Measurements from ENCODE around the gene PROCA1. TPM values are rescaled to one million over a fixed set of nuclear protein-coding genes. Genes with fewer than 3 reads are reported as not detected.

Gene PROCA1
- polyA plus RNA-seq, 1 of the 3 experiments (the other 2 are of a cell fraction), result 7.1 TPM

DNA sequence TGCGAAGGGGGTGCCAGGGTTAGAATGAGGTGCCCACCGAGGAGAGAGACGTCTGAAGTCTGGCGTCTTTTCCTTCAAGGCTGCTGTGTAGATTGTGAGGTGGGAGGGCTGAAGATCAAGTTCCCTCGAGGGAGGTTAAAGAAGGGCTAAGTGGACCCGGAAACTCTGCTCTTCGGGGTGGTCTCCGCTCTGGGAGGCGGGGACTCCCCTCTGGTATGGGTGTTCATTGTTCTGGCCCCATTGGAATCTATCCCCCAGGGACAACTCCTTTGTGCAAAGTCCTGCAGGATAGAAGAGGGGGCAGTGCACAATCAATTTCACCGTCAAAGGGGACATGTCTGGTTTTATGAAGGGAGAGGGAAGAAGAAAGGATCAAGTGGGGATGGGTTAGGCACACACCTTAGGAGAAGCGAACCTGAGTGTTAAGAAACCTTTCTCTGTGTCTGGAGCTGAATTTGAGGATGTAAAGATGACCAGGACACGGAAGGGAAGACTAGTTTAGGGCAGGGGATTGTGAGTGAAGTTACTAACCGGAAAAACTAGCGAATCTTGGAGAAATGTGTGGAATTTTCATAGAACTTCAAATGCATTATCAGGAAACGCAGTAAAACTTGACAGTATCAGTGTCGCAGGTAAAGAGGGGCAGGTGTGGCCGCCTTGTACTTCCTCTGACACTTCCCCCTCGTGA, 6.8 kb upstream of the PROCA1 start:
- peaks cover 28% of the 10 kb centered on the region for H4K20me1 ChIP-seq (ENCODE audit: insufficient read depth)
- WGBS (ENCODE audit: low lambda C conversion rate), result 79% methylated on average over 18 of the region's 18 CpGs
- no peak for TF ChIP-seq RXRA (IDR thresholded peaks at IDR 0.05; ENCODE audit: borderline replicate concordance, low read depth)
- TF ChIP-seq RCOR1 (IDR thresholded peaks at IDR 0.05; ENCODE audit: low read length), result no peak
- TF ChIP-seq SMC3 (IDR thresholded peaks at IDR 0.05; ENCODE audit: low read depth, low read length), result no peak
- TF ChIP-seq TEAD4 (IDR thresholded peaks at IDR 0.05; ENCODE audit: borderline replicate concordance, insufficient read depth), result no peak
- TF ChIP-seq MEF2A (IDR thresholded peaks at IDR 0.05; ENCODE audit: borderline replicate concordance, low read depth), result no peak
- no peak overlapping the region for H2AFZ ChIP-seq (ENCODE audit: low read depth)
- peaks cover 36% of the 10 kb centered on the region for H3K79me2 ChIP-seq (ENCODE audit: insufficient read depth)
- peaks cover 40% of the 10 kb centered on the region for H3F3A ChIP-seq (replicated peaks; ENCODE audit: insufficient read depth)
- no peak overlapping the region for H3K9ac ChIP-seq
- H3K4me1 ChIP-seq (ENCODE audit: control insufficient read depth in 1 of 2, insufficient read depth in 2 of 2, low read depth in 1 of 2, low read length in 1 of 2), result peaks cover 7 to 13% of the 10 kb centered on the region in 2 experiments; a peak in 3 of 4 replicates
- no peak overlapping the region for H3K4me3 ChIP-seq (ENCODE audit: low read depth in 2 of 2, low read length in 1 of 2)
- no peak overlapping the region for H3K4me2 ChIP-seq
- DNase-seq, result no peak
- ChIA-PET CTCF (interaction anchor here (1.7 to 11.1 kb wide), 2 partner anchors 9 to 30 kb away, joined by 4 to 612 read pairs; partner anchors contain the start of gene TRAF4), POLR2A (interaction anchor here (1.8 to 3.8 kb wide), 3 partner anchors 8 to 27 kb away, joined by 11 to 46 read pairs (median 45); partner anchors contain the start of genes NEK8, PROCA1 and TRAF4)
- no peaks in the 10 kb centered on the region for H3K9me3 ChIP-seq
- H3K9me2 ChIP-seq, result no peaks in the 10 kb centered on the region
- H3K36me3 ChIP-seq (replicated peaks in 1 of 2; ENCODE audit: control insufficient read depth in 1 of 2, insufficient read depth in 2 of 2, low read length in 1 of 2), result peaks cover 24 to 33% of the 10 kb centered on the region in 2 experiments
- H3K27me3 ChIP-seq (ENCODE audit: insufficient read depth), result no peaks in the 10 kb centered on the region
- peak overlapping the region; percentile 8 to 86; a peak in 3 of 4 replicates for H3K27ac ChIP-seq (ENCODE audit: low read depth in 2 of 2, low read length in 1 of 2)

DNA sequence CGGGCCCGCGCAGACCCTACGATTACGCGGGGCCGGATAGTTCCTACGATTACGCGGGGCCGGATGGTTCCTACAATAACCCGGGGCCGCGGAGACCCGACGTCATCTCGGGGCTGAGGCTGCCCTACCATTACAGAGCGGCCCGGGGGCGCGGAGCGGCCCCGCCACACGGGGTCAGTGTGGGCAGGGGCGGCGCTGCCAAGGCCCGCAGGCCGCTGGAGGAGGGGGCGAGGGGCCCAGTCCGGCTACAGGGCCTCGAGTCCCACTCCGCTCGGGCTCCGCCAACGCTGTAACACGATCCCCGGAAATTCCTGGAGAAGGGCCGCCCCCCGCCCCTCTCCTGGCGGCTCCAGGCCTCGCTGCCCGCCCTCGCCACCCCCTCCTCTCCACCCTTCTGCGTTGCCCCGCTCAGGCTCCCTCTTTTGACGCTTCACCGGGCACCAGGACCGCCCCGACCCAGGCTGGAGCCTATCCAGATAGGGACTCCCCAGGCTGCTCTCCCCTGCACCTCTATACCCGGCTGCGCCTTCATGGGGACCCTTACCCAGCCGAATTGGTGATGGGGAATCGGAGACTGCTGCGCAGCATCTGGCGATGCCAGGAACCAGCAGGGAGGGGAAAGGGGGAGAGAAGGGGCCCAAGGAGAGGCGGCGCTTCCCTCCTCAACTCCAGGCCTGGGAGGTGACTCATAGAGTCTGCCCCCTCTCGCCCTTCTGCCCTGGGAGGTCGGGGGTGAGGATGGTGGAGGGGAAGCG, 6.1 kb upstream of the PROCA1 start, which contains the start of gene RAB34:
Gene RAB34 (minus strand): TSS at position 291 of the 755 bp plus-strand sequence. CDS start 602 bp downstream, outside the sequence.
- no peak within 1 kb of the TSS for H2AFZ ChIP-seq (ENCODE audit: low read depth)
- H4K20me1 ChIP-seq (ENCODE audit: insufficient read depth), result peaks cover 21% of the 10 kb centered on the region
- peaks cover 36% of the 10 kb centered on the region for H3F3A ChIP-seq (replicated peaks; ENCODE audit: insufficient read depth)
- CTCF ChIA-PET, result interaction anchor here (1.7 kb wide), 1 partner anchor 10 kb away, joined by 4 read pairs; no protein-coding TSS in a partner anchor
- no peaks in the 10 kb centered on the region for H3K27me3 ChIP-seq (ENCODE audit: insufficient read depth)
- no peaks in the 10 kb centered on the region for H3K9me3 ChIP-seq
- peaks cover 7 to 11% of the 10 kb centered on the region in 2 experiments; a peak in 3 of 4 replicates for H3K4me1 ChIP-seq (ENCODE audit: control insufficient read depth in 1 of 2, insufficient read depth in 2 of 2, low read depth in 1 of 2, low read length in 1 of 2)
- no peak within 1 kb of the TSS for H3K4me2 ChIP-seq
- 76% methylated on average over 40 of the region's 60 CpGs for WGBS (ENCODE audit: low lambda C conversion rate)
- peaks cover 17 to 26% of the 10 kb centered on the region in 2 experiments for H3K36me3 ChIP-seq (replicated peaks in 1 of 2; ENCODE audit: control insufficient read depth in 1 of 2, insufficient read depth in 2 of 2, low read length in 1 of 2)
- peak within 1 kb of the TSS; percentile 8 to 86; a peak in 2 of 4 replicates for H3K27ac ChIP-seq (ENCODE audit: low read depth in 2 of 2, low read length in 1 of 2)
- H3K4me3 ChIP-seq (ENCODE audit: low read depth in 2 of 2, low read length in 1 of 2), result no peak within 1 kb of the TSS
- POLR2A ChIA-PET, result no interaction called here
- no peak for TF ChIP-seq ELF1 (IDR thresholded peaks at IDR 0.05)
- TF ChIP-seq, protein P1, sequence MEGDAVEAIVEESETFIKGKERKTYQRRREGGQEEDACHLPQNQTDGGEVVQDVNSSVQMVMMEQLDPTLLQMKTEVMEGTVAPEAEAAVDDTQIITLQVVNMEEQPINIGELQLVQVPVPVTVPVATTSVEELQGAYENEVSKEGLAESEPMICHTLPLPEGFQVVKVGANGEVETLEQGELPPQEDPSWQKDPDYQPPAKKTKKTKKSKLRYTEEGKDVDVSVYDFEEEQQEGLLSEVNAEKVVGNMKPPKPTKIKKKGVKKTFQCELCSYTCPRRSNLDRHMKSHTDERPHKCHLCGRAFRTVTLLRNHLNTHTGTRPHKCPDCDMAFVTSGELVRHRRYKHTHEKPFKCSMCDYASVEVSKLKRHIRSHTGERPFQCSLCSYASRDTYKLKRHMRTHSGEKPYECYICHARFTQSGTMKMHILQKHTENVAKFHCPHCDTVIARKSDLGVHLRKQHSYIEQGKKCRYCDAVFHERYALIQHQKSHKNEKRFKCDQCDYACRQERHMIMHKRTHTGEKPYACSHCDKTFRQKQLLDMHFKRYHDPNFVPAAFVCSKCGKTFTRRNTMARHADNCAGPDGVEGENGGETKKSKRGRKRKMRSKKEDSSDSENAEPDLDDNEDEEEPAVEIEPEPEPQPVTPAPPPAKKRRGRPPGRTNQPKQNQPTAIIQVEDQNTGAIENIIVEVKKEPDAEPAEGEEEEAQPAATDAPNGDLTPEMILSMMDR (IDR thresholded peaks at IDR 0.05), result no peak
- no peak for TF ChIP-seq RXRA (IDR thresholded peaks at IDR 0.05; ENCODE audit: borderline replicate concordance, low read depth)
- TF ChIP-seq, protein P2, sequence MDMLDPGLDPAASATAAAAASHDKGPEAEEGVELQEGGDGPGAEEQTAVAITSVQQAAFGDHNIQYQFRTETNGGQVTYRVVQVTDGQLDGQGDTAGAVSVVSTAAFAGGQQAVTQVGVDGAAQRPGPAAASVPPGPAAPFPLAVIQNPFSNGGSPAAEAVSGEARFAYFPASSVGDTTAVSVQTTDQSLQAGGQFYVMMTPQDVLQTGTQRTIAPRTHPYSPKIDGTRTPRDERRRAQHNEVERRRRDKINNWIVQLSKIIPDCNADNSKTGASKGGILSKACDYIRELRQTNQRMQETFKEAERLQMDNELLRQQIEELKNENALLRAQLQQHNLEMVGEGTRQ (IDR thresholded peaks at IDR 0.05; ENCODE audit: borderline replicate concordance, low read depth, low read length), result no peak
- no peak for TF ChIP-seq GATA2 (CRISPR knock-in tag; IDR thresholded peaks at IDR 0.05)
- TF ChIP-seq NFIC (IDR thresholded peaks at IDR 0.05; ENCODE audit: borderline replicate concordance), result no peak
- TF ChIP-seq, protein P3, sequence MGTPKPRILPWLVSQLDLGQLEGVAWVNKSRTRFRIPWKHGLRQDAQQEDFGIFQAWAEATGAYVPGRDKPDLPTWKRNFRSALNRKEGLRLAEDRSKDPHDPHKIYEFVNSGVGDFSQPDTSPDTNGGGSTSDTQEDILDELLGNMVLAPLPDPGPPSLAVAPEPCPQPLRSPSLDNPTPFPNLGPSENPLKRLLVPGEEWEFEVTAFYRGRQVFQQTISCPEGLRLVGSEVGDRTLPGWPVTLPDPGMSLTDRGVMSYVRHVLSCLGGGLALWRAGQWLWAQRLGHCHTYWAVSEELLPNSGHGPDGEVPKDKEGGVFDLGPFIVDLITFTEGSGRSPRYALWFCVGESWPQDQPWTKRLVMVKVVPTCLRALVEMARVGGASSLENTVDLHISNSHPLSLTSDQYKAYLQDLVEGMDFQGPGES (IDR thresholded peaks at IDR 0.05; ENCODE audit: low read depth, low read length), result no peak
- TF ChIP-seq YY1 (IDR thresholded peaks at IDR 0.05; ENCODE audit: low read depth), result no peak
- TF ChIP-seq TEAD4 (IDR thresholded peaks at IDR 0.05; ENCODE audit: borderline replicate concordance, insufficient read depth), result no peak
- H3K9ac ChIP-seq, result no peak within 1 kb of the TSS
- peaks cover 31% of the 10 kb centered on the region for H3K79me2 ChIP-seq (ENCODE audit: insufficient read depth)
- no peak for DNase-seq
- H3K9me2 ChIP-seq, result no peaks in the 10 kb centered on the region
